Measurements from ENCODE around the gene KCNRG.

The KCNRG gene

GRCh38 chr13:50025436-50025835 is 10.2 kb downstream of the KCNRG start:
- TF ChIP-seq ISL1 (CRISPR knock-in tag; IDR thresholded peaks at IDR 0.05) (no peak), CSRNP3 (CRISPR knock-in tag; IDR thresholded peaks at IDR 0.05) (no peak), PATZ1 (CRISPR knock-in tag; IDR thresholded peaks at IDR 0.05; ENCODE audit: borderline replicate concordance) (no peak), ESRRG (CRISPR knock-in tag; IDR thresholded peaks at IDR 0.05) (no peak), SNAI2 (CRISPR knock-in tag; IDR thresholded peaks at IDR 0.05) (no peak), PPARA (CRISPR knock-in tag; IDR thresholded peaks at IDR 0.05; ENCODE audit: borderline replicate concordance) (no peak), POU6F1 (CRISPR knock-in tag; IDR thresholded peaks at IDR 0.05; ENCODE audit: borderline replicate concordance, low read depth) (no peak), BACH2 (CRISPR knock-in tag; IDR thresholded peaks at IDR 0.05; ENCODE audit: borderline replicate concordance) (no peak), ARNTL (CRISPR knock-in tag; IDR thresholded peaks at IDR 0.05; ENCODE audit: borderline replicate concordance, low read depth) (no peak), TSHZ2 (CRISPR knock-in tag; IDR thresholded peaks at IDR 0.05) (no peak), TOX (CRISPR knock-in tag; IDR thresholded peaks at IDR 0.05; ENCODE audit: borderline replicate concordance) (no peak)
- peak; percentile 66 for ATAC-seq

GRCh38 chr13:50026788-50027473 is 11.7 kb downstream of the KCNRG start:
- no peak for TF ChIP-seq POU6F1 (CRISPR knock-in tag; IDR thresholded peaks at IDR 0.05; ENCODE audit: borderline replicate concordance, low read depth)
- no peak for ATAC-seq

- ATAC-seq = no peak
- no peak for TF ChIP-seq OSR1 (CRISPR knock-in tag; IDR thresholded peaks at IDR 0.05)
- no peak for TF ChIP-seq BACH2 (CRISPR knock-in tag; IDR thresholded peaks at IDR 0.05; ENCODE audit: borderline replicate concordance)
- TF ChIP-seq SNAI2 (CRISPR knock-in tag; IDR thresholded peaks at IDR 0.05) = no peak
- TF ChIP-seq RARB (CRISPR knock-in tag; IDR thresholded peaks at IDR 0.05) = no peak
- no peak for TF ChIP-seq ZFP30 (CRISPR knock-in tag; IDR thresholded peaks at IDR 0.05)
- TF ChIP-seq ZC3H10 (CRISPR knock-in tag; IDR thresholded peaks at IDR 0.05) = no peak
- no peak for TF ChIP-seq POU6F1 (CRISPR knock-in tag; IDR thresholded peaks at IDR 0.05; ENCODE audit: borderline replicate concordance, low read depth)
- TF ChIP-seq ZFP3 (CRISPR knock-in tag; IDR thresholded peaks at IDR 0.05) = no peak
- TF ChIP-seq GLIS3 (CRISPR knock-in tag; IDR thresholded peaks at IDR 0.05) = no peak
- no peak for TF ChIP-seq PPARA (CRISPR knock-in tag; IDR thresholded peaks at IDR 0.05; ENCODE audit: borderline replicate concordance)
- no peak for TF ChIP-seq ISL1 (CRISPR knock-in tag; IDR thresholded peaks at IDR 0.05)
- TF ChIP-seq ESRRG (CRISPR knock-in tag; IDR thresholded peaks at IDR 0.05) = no peak
- no peak for TF ChIP-seq CSDC2 (CRISPR knock-in tag; IDR thresholded peaks at IDR 0.05)
- TF ChIP-seq CSRNP3 (CRISPR knock-in tag; IDR thresholded peaks at IDR 0.05) = no peak
- no peak for TF ChIP-seq ARNTL (CRISPR knock-in tag; IDR thresholded peaks at IDR 0.05; ENCODE audit: borderline replicate concordance, low read depth)
These were observed 15.1 kb downstream of the KCNRG start for GRCh38 chr13:50030315-50030714.

Data from SK-N-SH treated with all-trans-retinoic acid at 6 μM for 48 hours (cell line).